Osteoblast (primary cell): ENCODE data around the gene ADK. TPM values are rescaled to one million over a fixed set of nuclear protein-coding genes. Genes with fewer than 3 reads are reported as not detected.

Experiments
- DNase-seq: peaks from one replicate; pipeline ENCODE4 v3.0.0; 2011; ENCODE audit warnings: low spot score, mixed read lengths; ENCODE audit not compliant: insufficient read length; ENCODE audit errors: missing footprints
- H2AFZ ChIP-seq: 2 replicates; pipeline ENCODE4 v1.6.0; 2011; ENCODE audit warnings: mild to moderate bottlenecking, low read length
- H3K27ac ChIP-seq: 2 replicates; pipeline ENCODE4 v1.5.1; 2011; ENCODE audit warnings: mild to moderate bottlenecking, low read depth, low read length, moderate library complexity
- H3K27me3 ChIP-seq: 2 replicates; pipeline ENCODE4 v1.6.0; 2012; ENCODE audit warnings: mild to moderate bottlenecking, control low read depth, inconsistent platforms, low read length, moderate library complexity; ENCODE audit not compliant: insufficient read depth
- H3K36me3 ChIP-seq: 2 replicates; pipeline ENCODE4 v1.5.1; 2011; ENCODE audit warnings: mild to moderate bottlenecking, low read length, control low read depth, moderate library complexity; ENCODE audit not compliant: insufficient read depth
- H3K4me1 ChIP-seq: 2 replicates; pipeline ENCODE4 v1.5.1; 2011; ENCODE audit warnings: mild to moderate bottlenecking, low read length, control low read depth, moderate library complexity; ENCODE audit not compliant: insufficient read depth
- H3K4me2 ChIP-seq: 2 replicates; pipeline ENCODE4 v1.6.0; 2011; ENCODE audit warnings: mild to moderate bottlenecking, low read length; ENCODE audit not compliant: insufficient read depth
- H3K4me3 ChIP-seq: fragments of 200-600 bp; sonication (generic); 3 replicates; pipeline ENCODE4 v1.5.1; 2012; ENCODE audit warnings: mild to moderate bottlenecking, low read length, inconsistent platforms; ENCODE audit not compliant: insufficient read depth
- H3K79me2 ChIP-seq: 2 replicates; pipeline ENCODE4 v1.6.0; 2012; ENCODE audit warnings: mild to moderate bottlenecking, low read length, control low read depth, inconsistent platforms; ENCODE audit not compliant: insufficient read depth
- H3K9me3 ChIP-seq: 2 replicates; pipeline ENCODE4 v1.5.1; 2011; ENCODE audit warnings: low read depth, low read length, control low read depth
- H4K20me1 ChIP-seq: 2 replicates; pipeline ENCODE4 v1.6.0; 2012; ENCODE audit warnings: mild to moderate bottlenecking, low read length, control low read depth; ENCODE audit not compliant: insufficient read depth
- CTCF ChIP-seq: IDR thresholded peaks from 2 replicates; pipeline ENCODE4 v1.5.1; 2011; ENCODE audit warnings: mild to moderate bottlenecking, low read depth, low read length, moderate library complexity; ENCODE audit errors: extremely low read depth
- total RNA-seq: library from RNA; depleted of rRNA; stranded (reverse); fragments of >200 nt; gene quantifications from 2 replicates; pipeline ENCODE4 v1.2.3, GENCODE V29; 2012

Gene ADK
- total RNA-seq, 1 donor, result 34.0 TPM

- H2AFZ ChIP-seq, result no peak overlapping the region
- no peak for TF ChIP-seq CTCF
- no peak overlapping the region for H3K4me2 ChIP-seq
- no peaks in the 10 kb centered on the region for H4K20me1 ChIP-seq
- no peaks in the 10 kb centered on the region for H3K36me3 ChIP-seq
- H3K27ac ChIP-seq, result no peak overlapping the region
- no peaks in the 10 kb centered on the region for H3K4me1 ChIP-seq
- H3K4me3 ChIP-seq, result no peak overlapping the region
- H3K79me2 ChIP-seq, result no peaks in the 10 kb centered on the region
- peaks cover 3% of the 10 kb centered on the region for H3K9me3 ChIP-seq
- H3K27me3 ChIP-seq, result no peaks in the 10 kb centered on the region
- no peak for DNase-seq
Measured at GRCh38 chr10:74643596-74643975, 492.6 kb downstream of the ADK start.

GRCh38 chr10:74644738-74645137, 493.7 kb downstream of the ADK start:
- DNase-seq, result no peak
- Histone ChIP-seq H3K4me1 (no peaks in the 10 kb centered on the region), H3K4me3 (no peak overlapping the region), H3K79me2 (no peaks in the 10 kb centered on the region), H3K4me2 (no peak overlapping the region), H3K27ac (no peak overlapping the region), H3K27me3 (no peaks in the 10 kb centered on the region), H3K36me3 (no peaks in the 10 kb centered on the region), H4K20me1 (no peaks in the 10 kb centered on the region), H2AFZ (no peak overlapping the region), H3K9me3 (peaks cover 3% of the 10 kb centered on the region)
- TF ChIP-seq CTCF, result no peak

DNA sequence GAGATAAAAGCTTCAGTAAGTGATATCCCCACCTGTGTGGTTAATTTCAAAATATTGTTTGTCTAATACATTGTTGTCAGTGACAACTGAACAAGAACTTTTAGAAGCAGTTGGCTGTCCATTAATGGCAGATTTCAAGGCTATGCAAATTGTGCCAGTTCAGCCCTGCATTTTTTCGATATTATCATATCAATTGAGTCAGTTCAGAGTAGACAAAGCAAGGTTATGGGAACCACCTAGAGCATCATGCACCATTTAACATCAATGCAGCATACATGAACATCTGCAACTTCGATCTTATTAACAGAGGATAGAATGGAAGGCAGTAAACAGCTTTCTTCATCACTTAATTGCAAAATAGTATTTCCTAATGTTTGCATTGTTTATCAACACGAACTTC, 494.7 kb downstream of the ADK start:
- Histone ChIP-seq H3K4me2 (no peak overlapping the region), H4K20me1 (no peaks in the 10 kb centered on the region), H3K4me1 (no peaks in the 10 kb centered on the region), H2AFZ (no peak overlapping the region), H3K36me3 (no peaks in the 10 kb centered on the region), H3K27ac (no peak overlapping the region), H3K27me3 (no peaks in the 10 kb centered on the region), H3K79me2 (no peaks in the 10 kb centered on the region), H3K4me3 (no peak overlapping the region), H3K9me3 (peaks cover 3% of the 10 kb centered on the region)
- no peak for TF ChIP-seq CTCF
- no peak for DNase-seq

DNA sequence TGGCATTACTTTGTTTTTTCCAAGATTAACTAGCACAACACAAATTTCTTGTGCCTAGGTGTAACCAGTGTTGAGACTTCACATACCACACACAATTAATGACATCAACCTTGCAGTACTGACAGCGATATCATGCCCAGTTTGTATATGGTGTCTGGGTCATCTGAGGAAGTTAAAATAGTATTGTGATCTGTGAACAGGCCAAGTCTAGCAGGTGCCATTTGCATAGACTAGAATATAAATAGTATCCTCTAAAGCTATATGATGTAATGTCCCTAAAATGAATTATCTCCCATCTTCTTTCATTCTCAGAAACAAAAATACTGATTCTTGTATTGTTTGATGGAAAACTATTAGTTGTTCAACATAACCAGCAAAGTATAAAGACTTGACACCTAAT, 499.6 kb downstream of the ADK start:
- peaks cover 4% of the 10 kb centered on the region for H3K36me3 ChIP-seq
- no peak overlapping the region for H3K4me3 ChIP-seq
- H3K4me2 ChIP-seq, result no peak overlapping the region
- H3K79me2 ChIP-seq, result no peaks in the 10 kb centered on the region
- no peak overlapping the region for H3K27ac ChIP-seq
- H4K20me1 ChIP-seq, result no peaks in the 10 kb centered on the region
- no peaks in the 10 kb centered on the region for H3K9me3 ChIP-seq
- TF ChIP-seq CTCF, result no peak
- H2AFZ ChIP-seq, result no peak overlapping the region
- no peak for DNase-seq
- H3K27me3 ChIP-seq, result no peaks in the 10 kb centered on the region
- no peaks in the 10 kb centered on the region for H3K4me1 ChIP-seq
